Measurements from ENCODE around the gene LYZL1.
"Not testable (repeated sequence)": the region's sequence is repeated elsewhere in the genome, so short reads cannot be mapped to it uniquely, and the experiment has no call there.

The LYZL1 gene

DNA sequence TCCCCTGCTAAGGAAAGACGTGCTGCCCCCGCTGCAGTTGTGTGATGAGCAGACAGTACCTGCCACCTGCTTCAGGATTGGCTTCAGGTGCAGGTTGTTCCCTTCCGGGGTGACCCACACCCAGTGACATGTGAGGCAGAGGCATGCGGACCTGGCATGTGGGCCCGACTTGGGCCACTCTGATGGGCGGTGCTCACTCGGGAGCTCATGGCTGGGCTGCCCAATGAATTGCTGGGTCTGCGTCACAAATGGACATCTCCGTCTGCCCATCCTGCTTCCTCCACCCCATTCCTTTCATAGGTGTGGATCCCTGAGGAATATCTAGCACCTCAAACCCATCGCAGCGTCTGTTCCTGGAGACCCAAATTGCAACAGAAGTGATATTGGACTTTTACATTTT lies 19.3 kb downstream of the LYZL1 start:
- not testable (repeated sequence) for DNase-seq (ENCODE audit: low read depth)

- DNase-seq (ENCODE audit: low read depth) = no peak
Observed at GRCh38 chr10:29309465-29309864, 20.6 kb downstream of the LYZL1 start.

DNA sequence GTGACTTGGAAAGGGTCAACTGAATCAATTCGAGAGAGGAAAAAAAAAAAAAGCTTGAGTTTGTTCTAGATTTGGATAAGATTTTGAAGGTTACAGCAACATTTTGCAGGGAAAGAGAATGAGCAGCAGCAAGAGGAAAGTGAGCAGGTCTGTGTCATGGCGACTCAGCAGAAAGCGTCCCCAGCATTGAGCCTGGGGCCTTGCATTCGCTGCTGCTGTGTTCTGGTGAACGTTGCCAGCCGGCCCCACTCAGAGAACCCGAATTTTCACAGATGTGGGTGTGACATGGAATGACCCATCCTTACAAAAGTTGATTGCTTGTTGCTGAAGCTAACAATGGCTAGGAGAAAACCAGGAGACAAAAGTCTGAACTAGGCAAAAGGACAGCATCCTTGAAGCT lies 21.6 kb downstream of the LYZL1 start:
- not testable (repeated sequence) for DNase-seq (ENCODE audit: low read depth)

DNA sequence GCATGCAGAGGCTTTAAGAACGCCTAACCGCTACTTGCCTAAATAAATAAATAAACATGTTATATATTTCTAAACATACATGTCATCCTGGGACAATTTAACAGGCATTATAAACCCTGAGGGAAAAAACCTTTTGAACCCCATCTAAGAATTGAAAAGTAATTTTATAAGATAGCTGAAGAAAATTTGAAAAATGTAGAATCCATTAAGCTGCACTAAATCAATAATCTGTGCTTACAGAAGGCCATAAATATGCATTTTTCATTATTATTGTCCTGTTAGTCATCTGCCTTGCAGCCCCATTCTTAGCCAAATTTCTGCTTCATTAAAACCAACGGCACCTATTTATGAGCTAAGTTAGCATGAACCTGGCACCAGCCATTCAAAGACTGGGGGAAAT lies 24.2 kb downstream of the LYZL1 start:
- no peak for DNase-seq (ENCODE audit: low read depth)

GRCh38 chr10:29314726-29315125 lies 25.9 kb downstream of the LYZL1 start:
- DNase-seq (ENCODE audit: low read depth) = no peak

- DNase-seq (ENCODE audit: low read depth) = no peak
Observed at GRCh38 chr10:29315814-29316213, 26.9 kb downstream of the LYZL1 start.

- DNase-seq (ENCODE audit: low read depth) = no peak
Observed at GRCh38 chr10:29316308-29317026, 27.6 kb downstream of the LYZL1 start.

DNA sequence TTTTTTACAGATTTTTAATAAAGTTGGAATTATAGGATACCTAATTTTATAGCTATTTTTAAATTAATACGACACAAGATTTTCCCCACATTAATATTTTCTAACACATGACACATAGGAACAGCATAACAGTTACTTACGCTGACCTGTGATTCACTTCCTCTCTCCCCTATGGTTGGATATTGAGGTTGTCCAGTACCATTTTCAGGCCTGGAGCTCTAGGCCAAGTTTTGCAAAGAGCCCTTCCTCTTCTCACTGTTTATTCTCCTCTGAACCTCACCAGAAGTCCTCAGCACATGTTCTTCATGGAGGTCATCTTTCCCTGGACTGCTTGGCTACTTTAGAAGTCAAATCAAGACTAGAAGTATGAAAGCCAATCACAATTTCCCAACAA lies 28.2 kb downstream of the LYZL1 start:
- no peak for DNase-seq (ENCODE audit: low read depth)

GRCh38 chr10:29317423-29318021 lies 28.7 kb downstream of the LYZL1 start:
- no peak for DNase-seq (ENCODE audit: low read depth)

DNA sequence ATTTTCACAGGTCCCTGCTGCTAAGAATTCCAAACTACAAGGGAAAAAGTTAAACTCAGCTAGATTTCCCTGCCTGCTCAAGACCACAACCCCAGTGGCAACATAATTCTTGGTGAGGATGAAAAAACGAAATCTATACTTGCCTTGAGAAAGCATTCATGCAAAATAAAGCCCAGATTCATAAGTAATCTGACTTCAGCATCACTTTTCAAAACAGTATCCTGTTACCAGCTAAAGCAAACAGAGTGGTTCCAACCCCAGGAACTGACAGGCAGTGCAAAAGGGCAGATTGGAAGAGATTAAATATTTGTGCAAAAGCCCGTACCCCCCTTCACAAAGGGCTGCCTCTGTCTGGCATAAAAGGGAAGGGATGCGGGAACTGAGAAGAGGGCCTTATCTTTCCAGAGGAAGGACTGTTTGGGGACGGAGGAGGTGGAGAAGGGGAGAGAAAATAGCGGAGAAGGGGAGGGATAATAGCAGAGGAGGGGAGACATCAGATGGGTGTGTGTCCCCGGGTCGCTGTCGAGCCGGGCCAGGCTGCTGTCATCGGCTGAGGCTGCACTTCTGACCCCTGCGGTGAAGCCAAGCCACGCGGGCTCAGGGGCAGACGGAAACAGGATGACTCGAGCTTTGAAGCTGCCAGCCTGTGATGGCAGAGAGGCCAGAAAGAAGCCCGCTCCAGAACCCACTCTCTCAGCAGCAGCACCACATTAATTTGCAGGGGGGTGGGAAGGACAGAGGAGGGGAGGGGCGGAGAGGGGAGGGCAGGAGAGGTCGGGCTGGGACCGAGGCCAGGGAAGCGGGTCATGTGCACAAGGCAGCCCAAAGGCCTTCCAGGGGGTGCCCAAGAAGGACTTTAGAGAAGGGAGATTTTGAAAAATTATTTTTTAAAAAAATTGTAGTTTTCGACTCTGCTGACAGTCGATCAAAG lies 29.5 kb downstream of the LYZL1 start:
- DNase-seq (ENCODE audit: low read depth) = not testable (repeated sequence)

DNA sequence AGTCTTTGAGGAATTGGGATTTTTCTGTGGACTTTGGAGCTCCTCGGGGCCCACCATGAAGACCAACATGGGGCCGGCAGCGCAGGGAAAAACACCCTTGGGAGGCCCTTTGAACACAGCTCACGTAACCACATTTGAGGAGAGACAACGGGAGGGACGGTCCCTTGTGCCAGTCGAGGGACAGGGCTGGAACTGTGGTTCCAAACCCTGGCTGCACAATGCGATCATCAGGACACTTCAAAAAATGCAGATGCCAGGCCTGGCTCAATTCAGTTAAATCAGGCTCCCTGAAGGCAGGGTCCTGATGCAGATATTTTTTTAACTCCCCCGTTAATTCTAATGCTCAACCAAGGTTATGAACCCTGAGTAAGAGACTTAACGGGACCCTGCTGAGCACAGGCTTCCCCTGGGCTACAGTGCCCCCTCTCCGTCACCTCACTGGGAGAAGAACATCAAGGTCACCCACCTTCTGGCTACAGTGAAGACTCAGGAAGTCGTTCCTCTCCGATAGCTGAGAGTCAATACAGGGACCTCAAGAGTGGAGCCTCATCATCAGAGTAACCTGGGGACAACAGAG lies 30.4 kb downstream of the LYZL1 start:
- DNase-seq (ENCODE audit: low read depth) = no peak

DNA sequence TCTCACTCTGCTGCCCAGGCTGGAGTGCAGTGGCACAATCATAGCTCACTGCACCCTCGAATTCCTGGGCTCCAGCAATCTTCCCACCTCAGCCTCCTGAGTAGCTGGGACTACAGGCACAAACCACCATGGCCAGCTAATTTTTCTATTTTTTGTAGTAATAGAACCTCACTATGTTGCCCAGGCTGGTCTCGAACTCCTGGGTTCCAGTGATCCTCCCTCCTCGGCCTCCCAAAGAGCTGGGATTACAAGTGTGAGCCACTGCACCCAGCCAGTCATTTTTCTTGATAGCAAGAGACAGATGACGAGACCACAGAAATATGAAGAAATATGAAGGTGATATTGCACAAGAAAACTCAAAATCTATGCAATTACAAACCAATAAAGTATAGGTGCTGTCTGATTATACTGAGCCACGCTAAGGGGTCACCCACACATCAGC lies 31.8 kb downstream of the LYZL1 start:
- DNase-seq (ENCODE audit: low read depth) = not testable (repeated sequence)

DNA sequence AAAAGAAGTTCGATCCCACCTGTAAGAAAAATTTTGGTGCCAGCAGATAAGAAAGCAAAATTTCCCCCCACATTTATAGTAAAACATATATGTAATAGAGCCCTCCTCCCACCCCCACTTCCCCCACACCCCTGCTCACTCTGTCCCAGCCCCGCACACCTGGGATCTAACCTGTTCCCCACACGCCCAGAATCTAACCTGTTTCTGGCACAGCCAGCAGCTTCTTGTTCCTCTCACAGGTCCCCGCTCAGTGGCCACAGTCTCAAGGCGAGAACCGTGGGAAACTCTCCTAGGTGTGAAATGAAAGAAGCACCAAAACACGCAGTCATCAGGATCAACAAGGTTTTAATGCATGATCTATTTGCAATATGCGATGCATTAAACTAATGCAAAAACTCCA lies 32.8 kb downstream of the LYZL1 start:
- no peak for DNase-seq (ENCODE audit: low read depth)

DNA sequence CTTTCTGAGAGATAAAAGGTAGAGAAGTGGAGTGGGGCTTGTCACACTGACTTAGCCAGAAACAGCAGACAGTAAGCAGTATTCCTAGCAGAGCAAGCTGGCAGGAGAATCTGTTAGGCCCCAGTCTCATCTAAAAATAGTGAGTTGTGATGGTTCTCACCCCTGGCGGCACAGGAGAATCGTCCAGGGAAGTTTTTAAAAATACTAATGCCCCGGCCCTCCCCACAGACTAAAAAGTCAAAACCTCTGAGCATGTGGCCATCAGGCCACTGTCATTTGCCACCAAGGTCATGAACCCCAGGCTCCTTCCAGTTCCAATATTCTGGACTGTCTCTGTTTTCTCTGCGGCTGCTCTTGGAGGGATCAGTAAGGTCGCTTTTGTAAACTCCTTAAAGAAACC lies 34.0 kb downstream of the LYZL1 start:
- DNase-seq (ENCODE audit: low read depth) = no peak

DNA sequence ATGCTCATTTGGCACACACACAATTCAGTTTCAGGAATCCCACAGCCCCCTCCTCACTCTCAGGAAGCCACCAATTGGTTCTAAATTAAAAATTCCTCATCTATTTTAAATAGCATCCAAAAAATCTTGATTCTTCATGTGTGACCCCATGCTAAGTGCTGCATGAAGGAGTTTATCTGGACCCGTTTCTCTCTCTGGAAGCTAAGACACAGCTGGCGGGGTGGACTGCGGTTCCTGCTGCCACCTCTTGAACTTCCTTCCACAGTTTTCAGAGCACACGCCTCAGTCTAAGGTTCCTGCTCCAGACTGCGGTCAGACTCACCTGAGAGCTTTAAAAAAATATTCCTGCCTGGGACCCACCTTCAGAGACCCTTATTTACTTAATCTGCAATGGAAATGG lies 34.5 kb downstream of the LYZL1 start:
- no peak for DNase-seq (ENCODE audit: low read depth)

GRCh38 chr10:29324220-29324841 lies 35.5 kb downstream of the LYZL1 start:
- no peak for DNase-seq (ENCODE audit: low read depth)

DNA sequence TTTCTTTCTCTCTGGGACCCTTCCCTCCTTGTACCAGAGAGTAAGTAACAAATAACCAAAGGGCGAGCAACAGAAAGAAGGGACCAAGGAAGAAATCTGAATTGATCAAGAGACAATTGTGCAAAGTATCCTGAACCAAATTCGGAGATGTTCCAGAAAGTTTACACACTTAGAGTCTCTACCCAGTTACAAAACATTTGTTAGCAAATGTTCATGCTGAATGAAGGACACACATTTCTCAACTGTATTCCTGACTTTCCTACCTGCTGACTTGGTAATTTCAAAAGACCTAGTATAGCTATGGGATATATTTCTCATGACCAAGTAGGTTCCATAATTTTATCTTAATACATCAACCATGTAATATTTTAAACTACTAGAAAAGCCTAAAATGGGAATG lies 37.4 kb downstream of the LYZL1 start:
- DNase-seq (ENCODE audit: low read depth) = no peak

- no peak for DNase-seq (ENCODE audit: low read depth)
Observed at GRCh38 chr10:29326886-29327745, 38.2 kb downstream of the LYZL1 start.

GRCh38 chr10:29327746-29328102 lies 38.9 kb downstream of the LYZL1 start:
- no peak for DNase-seq (ENCODE audit: low read depth)

DNA sequence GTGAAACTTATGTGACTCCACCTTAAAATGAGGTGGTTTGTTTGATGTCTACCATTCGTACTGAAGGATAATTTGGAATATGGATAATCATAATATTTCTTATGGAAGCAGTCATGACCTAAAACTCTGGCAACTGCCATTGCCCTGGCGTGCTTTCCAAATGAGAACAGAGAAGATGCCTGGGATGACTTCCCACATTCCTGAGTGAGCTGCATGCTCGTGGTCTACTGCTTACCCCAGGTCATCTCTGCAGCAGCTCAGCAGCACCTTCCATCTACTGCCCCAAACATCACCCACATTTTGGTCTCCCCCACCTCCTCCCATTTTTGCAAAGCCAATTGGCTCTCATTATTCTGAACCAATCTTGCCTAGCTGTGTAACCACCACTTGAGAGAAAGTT lies 40.1 kb downstream of the LYZL1 start:
- no peak for DNase-seq (ENCODE audit: low read depth)

- no peak for DNase-seq (ENCODE audit: low read depth)
Observed at GRCh38 chr10:29329420-29329819, 40.5 kb downstream of the LYZL1 start.
